Bone marrow (tissue), 2 donors: Measurements from ENCODE around the gene CUX1.

Experiments used
- DNase-seq, 2 donors: peaks; one replicate each; lab custom pipeline; 2025; lab: John Stamatoyannopoulos, UW

Gene CUX1

DNA sequence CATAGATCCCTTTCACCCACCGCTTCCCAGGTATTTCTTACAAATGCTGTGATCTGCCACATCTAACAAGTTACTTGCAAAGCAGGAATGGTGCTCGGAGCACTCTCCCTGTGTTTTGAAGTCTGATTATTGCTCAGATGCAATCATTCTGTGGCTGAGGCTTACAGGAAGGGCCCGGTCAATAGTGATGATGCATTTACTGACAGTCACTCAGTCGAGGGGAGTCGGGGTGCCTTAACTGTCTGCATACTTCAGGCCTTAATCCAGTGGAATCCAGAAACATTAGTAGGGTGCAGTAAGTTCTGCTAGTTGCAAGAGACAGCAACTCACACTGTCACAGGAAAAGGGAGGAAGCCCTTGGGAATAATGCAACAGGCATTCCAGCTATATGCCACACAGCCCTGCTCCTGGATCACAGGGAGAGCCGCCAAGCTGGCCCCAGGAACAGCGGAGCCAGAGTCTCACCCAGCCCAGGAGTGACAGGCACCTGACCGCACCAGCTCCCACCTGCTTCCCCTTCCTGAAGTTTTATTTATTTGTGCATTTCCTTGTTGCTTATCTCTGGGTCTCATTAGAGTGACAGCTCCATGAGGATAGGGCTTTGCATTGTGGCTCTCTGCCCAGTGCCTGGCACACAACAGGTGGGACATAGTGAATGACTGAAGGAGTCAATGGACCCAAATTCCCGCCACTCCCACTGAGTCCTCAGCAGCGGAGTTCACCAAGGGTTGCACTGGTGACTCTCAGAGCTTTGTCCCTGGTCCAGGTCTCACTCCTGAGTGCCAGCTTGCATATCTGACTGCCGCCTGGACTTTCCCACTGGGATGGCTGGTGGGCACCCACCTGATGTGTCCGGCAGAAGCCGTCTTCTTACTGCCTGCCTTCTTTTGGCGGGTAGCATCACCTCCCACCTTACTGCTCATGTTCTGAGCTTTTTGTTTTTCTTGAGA lies 256.8 kb downstream of the CUX1 start:
- no peak for DNase-seq

DNA sequence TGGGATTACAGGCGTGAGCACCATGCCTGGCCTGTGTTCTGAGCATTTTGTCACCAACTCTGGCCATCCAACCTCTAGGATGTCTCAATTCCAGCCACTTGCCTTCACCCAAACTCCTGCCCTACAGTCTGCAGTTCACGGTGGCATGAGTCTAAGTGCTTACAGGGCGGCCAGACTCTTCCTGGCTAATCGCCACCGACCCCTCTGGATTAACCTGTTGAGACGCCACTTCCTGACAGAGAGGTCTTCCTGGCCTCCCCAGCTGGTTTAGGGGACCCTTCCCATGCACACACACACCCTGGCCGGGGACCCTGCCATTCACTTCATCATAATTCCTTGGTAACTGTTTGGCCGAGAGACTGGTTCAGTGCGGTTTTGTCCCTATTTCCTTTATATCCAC lies 257.7 kb downstream of the CUX1 start:
- no peak for DNase-seq

DNA sequence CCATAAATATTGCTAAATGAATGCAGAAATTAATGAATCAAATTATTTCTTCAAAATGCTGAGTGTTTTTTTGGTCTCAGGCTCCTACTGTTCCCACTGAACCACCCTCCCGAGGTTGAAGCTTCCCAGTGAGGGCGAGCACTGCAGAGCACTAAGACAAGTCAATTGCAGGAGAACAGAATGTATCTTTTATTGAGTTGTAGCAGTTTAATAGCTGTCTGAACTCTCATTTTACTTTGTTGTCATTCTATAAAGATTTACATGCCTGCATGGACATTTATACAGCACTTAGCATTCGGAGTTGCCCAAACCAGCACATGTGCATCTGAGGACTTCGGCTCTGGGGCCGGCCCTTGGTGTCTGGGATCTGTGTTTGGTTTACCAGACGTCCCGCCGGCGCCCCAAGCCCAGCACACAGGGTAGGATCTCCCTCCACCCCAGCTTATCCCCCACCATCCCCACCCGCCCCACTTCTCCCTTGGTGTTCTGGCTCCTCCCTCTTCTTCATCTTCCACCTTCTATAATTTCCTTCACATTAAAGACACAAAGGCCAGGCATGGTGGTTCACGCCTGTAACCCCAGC lies 258.2 kb downstream of the CUX1 start:
- no peak for DNase-seq

DNA sequence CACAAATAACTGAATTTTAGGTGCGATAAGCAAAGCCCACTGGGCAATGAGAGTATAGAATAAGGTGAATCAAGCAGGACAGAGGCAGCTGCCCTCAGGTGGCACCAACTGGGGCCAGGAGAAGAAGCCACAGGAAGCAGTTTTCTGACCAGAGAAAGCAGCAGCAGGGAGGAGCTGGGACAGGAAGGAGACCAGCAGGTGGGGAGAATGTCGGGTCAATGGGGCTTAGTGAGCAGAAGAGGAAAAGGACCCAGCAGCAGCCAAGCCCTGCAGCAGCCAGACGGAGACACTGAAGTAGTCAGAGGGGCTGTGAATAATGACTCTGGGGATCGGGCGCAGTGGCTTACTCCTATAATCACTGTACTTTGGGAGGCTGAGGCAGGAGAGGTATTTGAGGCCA lies 259.7 kb downstream of the CUX1 start:
- no peak for DNase-seq

DNA sequence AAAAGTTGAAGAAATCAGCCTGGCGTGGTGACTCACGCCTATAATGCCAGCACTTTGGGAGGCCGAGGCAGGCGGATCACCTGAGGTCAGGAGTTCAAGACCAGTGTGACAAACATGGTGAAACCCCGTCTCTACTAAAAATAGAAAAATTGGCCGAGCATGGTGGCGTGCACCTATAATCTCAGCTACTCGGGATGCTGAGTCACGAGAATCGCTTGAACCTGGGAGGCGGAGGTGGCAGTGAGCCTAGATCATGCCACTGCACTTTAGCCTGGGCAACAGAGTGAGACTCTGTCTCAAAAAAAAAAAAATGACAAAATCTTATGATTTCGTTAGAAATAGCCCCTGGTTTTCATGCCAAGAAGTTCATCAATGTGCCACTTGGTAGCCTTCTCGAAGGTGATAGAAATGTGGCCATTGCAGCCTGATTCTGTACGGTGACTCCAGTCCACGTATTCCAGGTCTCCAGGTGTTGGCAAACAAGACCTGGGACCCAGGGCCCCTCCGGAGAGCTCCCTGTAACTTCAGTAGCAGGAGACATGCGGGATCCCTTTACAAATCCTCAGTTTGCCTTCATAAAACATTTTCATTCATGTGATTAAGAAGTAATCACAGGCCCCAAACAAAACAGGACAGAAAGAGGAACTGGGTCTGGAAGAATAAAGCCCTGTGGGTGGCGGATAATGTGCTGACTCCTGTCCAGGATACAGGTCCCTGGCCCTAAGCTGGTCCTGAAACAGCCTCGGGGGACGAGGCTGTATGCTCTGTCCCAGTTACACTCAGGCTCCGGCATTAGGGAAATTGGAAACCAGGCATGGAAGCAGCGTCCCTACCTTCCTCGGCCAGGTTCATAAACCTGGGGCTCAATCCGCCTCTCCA lies 262.0 kb downstream of the CUX1 start:
- DNase-seq: no peak

DNA sequence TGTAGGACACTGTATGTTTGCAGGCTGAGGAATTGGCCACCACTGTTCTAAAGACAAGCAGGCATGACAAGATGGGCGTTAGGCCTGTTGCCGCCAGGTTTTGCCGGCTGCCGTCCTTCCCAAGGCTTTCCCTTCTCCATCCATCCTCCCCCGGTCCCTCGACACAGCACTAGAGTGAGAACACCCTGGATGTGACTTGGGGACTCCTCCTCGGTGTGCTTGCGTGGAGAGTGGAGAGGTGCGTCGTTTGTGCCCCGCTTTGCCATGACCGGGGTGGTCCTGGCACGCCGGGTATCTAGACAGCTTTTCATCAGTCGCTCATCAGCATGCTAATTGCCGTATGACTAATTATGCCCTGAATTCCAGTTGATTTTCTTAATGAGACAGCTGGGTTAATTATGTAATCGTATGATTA lies 262.6 kb downstream of the CUX1 start:
- no peak for DNase-seq

DNA sequence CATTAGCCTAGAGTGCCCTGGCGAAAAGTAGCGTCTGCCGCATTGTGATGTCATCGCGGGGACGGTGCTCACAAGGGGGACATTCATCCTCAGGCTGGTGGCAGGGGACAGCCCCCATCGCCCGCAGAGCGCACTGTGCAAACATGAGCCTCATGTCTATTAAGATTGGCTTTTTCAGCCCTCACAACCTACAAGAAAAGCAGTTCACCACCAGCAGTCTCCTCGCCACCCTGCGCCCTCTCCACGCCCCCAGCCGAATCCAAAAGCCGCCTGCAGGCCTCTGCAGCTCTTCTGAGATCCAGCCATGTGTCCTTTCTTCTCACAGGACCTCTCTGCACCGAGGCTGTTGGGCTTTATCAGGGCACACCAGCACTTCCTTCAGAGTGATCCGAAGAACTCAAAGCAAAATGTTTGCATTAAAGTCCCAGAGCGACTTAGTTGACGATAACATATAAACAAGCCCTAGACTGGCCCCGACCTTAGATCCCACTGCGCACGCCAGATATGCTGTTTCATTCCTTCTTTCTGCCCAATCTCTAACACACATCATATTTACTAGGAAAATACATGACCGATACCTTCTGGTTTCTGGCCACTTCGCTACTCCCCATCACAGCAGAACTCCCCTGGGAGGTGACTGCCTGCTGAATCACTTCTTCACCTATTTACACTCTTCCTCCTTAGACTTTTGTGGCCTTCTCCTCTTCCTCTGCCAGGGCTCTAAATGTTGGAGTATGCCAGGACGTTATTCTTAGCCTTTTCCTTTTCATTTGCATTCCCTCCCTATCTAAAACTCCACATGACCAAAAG lies 263.2 kb downstream of the CUX1 start:
- DNase-seq: no peak

DNA sequence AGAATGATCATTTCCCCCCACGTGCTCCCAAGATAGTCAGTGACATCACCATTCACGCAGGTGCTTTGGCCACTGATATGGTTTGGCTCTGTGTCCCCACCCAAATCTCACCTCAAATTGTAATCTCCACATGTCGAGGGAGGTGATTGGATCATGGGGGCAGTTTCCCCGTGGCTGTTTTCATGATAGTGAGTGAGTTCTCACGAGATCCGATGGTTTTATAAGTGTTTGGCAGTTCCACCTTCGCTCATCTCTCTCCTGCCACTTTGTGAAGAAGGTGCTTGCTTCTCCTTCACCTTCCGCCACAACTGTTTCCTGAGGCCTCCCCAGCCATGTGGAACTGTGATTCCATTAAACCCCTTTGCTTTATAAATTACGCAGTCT lies 263.8 kb downstream of the CUX1 start:
- DNase-seq: no peak

DNA sequence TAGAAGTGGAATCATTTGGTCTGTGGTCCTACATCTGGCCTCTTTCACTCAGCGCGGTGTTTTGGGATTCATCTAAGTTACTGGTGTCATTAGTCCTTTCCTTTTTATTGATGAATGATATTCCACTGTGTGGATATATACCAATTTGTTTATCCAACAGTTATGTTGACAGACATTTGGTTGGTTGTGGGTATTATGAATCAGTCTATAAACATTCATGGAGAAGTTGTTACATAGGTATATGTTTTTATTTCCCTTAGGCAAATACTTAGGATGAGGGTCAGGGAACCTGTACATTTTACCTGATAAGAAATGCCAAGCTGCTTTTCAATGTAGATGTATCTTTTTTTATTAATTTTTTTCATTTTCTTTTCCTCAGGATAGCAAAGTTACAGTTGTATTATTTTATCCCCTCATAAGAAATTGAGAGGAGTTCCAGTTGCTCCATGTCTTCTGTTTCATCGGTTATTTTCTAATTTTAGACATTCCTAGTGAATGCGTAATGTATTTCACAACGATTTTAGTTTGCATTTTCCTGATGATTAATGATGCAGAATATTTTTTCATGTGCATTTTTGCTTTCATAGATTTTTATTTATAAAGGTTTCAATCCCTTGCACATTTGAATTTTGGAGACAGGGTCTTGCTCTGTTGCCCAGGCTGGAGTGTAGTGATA lies 265.4 kb downstream of the CUX1 start:
- no peak for DNase-seq

DNA sequence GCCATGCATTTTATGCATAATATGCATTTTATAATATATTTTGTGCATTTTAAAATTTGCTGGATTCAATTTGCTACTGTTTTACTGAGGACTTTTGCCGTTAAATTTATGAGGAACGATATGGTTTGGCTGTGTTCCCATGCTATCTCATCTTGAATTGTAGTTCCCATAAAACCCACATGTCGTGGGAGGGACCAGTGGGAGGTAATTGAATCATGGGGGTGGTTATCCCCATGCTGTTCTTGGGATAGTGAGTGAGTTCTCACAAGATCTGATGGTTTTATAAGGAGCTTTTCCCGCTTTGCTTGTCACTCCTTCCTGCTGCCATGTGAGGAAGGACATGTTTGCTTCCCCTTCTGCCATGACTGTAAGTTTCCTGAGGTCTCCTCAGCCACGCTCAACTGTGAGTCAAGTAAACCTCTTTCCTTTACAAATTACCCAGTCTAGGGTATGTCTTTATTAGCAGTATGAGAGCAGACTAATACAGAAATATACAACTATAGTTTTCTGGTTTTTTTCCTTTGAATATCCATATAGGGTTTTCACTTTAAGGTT lies 267.9 kb downstream of the CUX1 start:
- DNase-seq: no peak

DNA sequence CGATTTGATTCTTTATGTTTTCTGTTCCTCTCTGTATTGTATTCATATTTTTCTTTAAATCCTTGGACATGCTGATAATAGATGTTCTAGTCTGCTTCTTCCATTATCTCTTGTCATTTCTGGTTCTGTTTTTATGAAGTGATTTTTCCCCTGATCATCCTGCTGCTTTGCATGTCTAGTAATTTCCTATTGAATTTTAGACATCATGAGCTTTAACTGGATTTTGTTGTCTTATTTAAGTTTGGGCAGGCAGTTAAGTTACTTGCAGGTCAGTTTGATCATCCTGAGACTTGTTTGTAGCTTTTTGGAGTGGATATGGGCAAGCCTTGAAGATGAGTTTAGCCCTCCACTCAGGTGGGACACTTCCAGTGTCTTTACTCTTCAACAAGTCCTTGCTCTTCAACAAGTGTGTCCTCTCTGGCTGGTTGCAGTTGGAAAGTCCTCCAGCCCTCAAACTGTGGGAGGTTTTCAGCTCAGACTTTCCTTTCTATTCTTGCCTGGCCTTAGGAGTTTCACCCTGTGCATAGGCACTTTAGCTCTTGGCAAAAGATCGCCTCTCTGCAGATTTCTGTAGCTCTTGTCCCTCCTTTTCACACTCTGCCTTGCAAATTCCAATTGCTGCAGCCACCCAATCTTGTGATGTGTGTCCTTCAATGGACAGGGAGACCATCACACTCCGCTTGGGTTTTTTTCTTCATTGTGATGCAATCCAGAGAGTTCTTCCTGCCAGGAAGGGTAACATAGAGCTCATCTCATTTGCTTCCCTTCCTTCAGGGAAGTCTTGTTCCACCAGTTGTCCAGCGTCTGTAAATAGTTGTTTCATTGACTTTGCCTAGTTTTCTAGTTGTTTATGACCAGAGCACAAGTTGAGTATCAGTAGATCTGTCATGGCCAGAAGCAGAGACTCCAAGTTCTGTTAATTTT lies 272.0 kb downstream of the CUX1 start:
- no peak for DNase-seq

DNA sequence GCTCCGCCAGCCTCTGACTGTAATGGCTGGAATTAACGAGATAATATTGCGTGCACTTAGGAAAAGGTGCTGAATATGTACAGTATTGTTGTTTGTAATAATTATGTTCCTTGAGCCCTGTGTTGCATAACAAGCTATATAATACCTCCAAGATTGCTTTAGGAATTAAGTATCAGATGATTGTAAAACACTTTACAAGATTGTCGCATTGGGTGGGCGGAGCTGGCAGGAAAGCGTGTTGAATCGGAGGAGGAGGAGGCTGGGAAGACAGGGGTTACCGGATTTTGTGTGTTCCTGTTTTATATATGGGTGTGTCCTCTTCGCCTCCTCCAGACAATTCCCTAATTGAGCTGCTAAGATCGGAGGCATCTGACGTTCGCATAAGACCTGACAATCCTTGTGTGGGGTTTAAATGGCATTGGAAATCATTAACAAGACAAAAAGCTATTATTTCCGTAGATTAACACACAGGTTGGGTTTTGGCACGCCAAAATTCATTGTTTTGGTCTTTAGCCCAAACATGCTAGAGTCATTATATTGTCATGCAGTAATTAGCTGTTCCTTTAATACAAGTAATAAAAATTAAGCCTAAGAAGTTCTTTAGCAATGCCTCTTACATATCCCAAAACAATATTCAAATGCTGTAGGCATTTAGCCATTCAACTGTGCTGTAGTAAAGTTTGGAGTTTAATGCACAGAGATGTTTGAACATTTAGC lies 276.3 kb downstream of the CUX1 start:
- no peak for DNase-seq

DNA sequence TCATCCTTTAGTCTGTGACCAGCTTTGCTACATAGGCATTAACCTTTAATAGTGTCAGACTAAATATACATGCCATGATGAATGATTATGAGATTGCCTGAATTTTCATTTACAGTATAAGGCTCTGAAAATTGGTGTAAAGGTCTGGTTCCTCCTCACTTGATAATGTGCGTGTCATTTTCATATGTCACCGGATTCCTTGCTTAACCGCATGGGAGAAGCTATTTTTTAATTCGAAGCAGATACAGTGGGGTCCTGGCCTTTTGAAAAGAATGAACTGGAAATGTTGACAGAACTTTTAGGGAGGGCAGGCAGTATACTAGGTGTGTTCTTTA lies 276.9 kb downstream of the CUX1 start:
- no peak for DNase-seq

DNA sequence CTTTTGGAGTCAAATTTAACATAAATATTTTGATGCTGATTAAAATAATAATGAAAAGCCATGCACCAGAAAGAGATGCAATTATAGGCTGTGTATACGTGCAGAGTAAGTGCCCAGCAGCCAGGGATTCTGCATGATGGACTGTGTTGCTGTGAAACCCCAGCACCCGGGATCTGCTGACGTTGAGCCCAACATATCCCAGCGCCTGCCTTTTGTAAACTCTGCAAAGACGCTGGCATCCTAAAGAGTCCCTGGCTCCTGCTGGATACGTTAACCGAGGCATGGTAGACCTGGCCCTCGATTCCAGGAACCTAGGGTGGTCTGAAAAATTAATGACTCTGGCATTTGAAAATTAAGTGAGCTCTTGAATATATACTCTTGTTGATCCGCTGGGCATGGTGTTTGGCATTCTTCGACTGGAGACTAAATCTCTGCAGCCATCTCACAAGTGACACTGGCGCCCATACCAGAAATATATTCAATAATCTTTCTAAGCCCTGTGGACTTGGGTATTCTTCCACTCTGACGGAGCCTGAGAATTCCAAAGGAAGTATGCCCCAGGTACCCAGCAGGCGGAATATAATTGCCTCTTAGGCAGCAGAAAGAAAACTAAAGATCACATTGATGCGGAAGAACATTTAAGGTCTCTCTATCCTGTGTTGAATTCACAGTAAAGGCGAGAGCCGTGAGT lies 278.0 kb downstream of the CUX1 start:
- no peak for DNase-seq

DNA sequence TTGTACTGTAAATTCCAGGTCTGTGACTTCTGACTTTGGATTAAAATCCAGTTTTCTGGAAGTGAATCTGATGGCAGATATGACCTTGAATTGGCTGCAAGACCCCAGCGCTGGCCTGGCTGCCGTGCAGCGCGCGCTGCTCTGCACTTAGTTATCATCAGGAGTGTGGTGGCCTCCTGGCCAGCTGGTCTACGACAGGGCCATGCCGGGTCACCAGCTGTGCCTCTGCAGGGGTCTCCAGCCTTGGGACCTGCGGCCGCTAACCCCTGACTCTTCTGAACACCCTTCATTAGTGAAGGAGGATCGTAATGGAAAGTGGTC lies 278.5 kb downstream of the CUX1 start:
- no peak for DNase-seq

DNA sequence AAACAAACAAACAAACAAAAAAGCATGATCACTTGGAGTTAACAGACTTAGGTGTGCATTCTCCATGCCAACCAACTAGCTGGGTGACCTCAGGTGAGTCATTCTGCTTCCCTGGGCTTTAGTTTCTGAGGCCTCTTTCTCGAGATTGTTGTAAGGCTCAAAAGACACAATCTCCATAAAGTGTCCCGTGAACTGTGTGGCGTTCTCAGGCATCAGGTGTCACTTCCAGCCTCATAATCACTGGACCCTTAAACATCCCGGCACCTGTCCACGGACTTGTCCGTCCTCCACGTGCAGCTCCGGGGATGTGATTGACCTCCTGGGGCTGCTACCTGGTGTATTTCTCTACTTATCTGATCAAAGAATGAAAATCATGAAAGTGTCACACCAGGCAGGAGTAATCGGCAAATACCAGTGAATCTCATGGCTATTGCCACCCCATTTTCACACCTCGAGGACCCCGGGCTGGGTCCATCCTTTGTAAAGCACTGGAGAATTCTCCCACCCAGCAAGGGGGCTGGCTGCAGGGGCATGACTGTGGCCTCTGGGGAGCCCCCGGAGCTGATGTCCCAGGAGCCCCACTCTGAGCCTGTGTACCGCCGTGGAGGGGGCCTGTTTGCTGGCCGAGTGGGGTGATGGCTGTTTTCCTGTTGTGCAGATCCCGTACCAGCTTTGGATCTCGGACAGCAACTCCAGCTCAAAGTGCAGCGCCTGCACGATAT lies 279.4 kb downstream of the CUX1 start:
- no peak for DNase-seq

DNA sequence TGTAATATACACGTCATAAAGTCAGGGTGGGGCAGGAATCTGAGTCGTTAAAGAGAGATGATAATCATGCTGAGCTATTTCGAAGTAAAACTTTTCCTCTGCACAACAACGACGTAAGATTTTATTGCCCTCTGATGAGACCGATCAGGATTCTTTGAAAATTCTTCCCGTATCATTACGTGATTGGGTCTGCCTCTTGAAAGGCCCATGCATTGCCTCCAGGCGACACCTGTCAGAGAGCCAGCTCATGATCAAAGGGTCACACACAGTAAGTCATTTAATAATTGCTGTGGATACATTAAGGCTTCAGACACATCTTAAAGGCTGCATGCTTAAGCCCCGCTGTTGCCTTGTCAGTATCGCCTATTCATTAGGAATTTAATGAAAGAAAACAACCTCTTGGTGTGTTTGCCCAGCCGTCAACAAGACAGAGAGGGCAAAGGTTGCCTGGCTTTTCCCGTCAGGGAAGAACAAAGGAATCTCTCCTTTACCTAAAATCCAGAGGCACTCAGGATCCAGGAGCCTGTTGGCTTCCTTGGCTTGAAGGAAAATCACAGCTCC lies 280.3 kb downstream of the CUX1 start:
- no peak for DNase-seq

DNA sequence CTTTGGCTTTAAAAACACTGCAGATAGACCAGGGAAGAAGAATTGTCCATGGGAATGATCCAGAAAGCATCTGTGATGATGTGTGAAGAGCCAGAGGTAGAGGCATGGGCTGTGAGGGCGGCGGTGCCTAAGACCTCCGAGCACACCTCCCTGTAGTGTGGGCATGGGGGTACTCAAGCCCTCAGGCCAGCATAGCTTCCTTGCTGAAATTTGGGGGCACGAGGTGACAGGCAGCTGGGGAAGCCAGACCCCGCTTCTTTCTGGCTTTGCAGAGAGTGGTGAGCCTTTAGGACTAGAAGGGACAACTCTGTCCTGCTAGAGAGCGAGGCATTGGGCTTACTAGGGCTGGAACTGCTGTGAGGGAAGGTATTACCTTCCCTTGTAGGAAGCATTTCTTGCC lies 281.6 kb downstream of the CUX1 start:
- no peak for DNase-seq
